K562 (cell line): ENCODE measurements around the gene MRI1. TPM values are rescaled to one million over a fixed set of nuclear protein-coding genes. Genes with fewer than 3 reads are reported as not detected.

ENCODE experiments used
- CCAR2 ChIP-seq: fragments of 200-400 bp; formaldehyde crosslinking; IDR thresholded peaks from 2 replicates; pipeline ENCODE4 v1.6.1; 2017; ENCODE audit warnings: mild to moderate bottlenecking, low read depth, low read length
- FOXP1 ChIP-seq: sonication (generic); formaldehyde crosslinking; IDR thresholded peaks from 2 replicates; pipeline ENCODE4 v1.8.0; 2022; ENCODE audit warnings: mild to moderate bottlenecking, missing genetic modification reagents
- HDAC8 ChIP-seq: fragments of 450-650 bp; IDR thresholded peaks from 2 replicates; pipeline ENCODE4 v1.6.1; 2016; ENCODE audit warnings: mild to moderate bottlenecking, missing genetic modification characterization, moderate library complexity, missing compliant biosample characterization
- HEY1 ChIP-seq: fragments of 250-450 bp; sonication (Bioruptor Pico); IDR thresholded peaks from 2 replicates; pipeline ENCODE4 v1.5.0; 2020; ENCODE audit warnings: mild to moderate bottlenecking, moderate library complexity, borderline replicate concordance
- MBD2 ChIP-seq: sonication (generic); IDR thresholded peaks from 2 replicates; pipeline ENCODE4 v1.6.1; 2016; ENCODE audit warnings: low read depth, borderline replicate concordance
- MCM5 ChIP-seq: fragments of 450-650 bp; IDR thresholded peaks from 2 replicates; pipeline ENCODE4 v1.6.1; 2016; ENCODE audit warnings: low read depth
- RBM15 ChIP-seq: fragments of 200-400 bp; formaldehyde crosslinking; IDR thresholded peaks from 2 replicates; pipeline ENCODE4 v1.6.1; 2018; ENCODE audit warnings: mild to moderate bottlenecking, low read length, moderate library complexity; ENCODE audit not compliant: insufficient read depth
- RBM17 ChIP-seq: fragments of 200-400 bp; formaldehyde crosslinking; IDR thresholded peaks from 2 replicates; pipeline ENCODE4 v1.6.1; 2017; ENCODE audit warnings: low read depth, mild to moderate bottlenecking, low read length, borderline replicate concordance
- SMAD2 ChIP-seq: fragments of 150-350 bp; IDR thresholded peaks from 2 replicates; pipeline ENCODE4 v1.6.1; 2014; ENCODE audit warnings: low read depth, mild to moderate bottlenecking, low read length
- TAL1 ChIP-seq: fragments of 450-650 bp; IDR thresholded peaks from 2 replicates; pipeline ENCODE4 v1.6.1; 2016; ENCODE audit warnings: mild to moderate bottlenecking
- TCF7 ChIP-seq: sonication (generic); IDR thresholded peaks from 2 replicates; pipeline ENCODE4 v1.6.1; 2016; ENCODE audit warnings: antibody characterized with exemption, borderline replicate concordance
- TGIF2 ChIP-seq: sonication (generic); formaldehyde crosslinking; IDR thresholded peaks from 2 replicates; pipeline ENCODE4 v1.8.1; 2022; ENCODE audit warnings: mild to moderate bottlenecking, missing genetic modification reagents, moderate library complexity
- ZNF699 ChIP-seq: fragments of 250-450 bp; sonication (Bioruptor Pico); IDR thresholded peaks from 2 replicates; pipeline ENCODE4 v1.8.0; 2021; ENCODE audit warnings: mild to moderate bottlenecking, moderate library complexity; ENCODE audit not compliant: insufficient replicate concordance
- ZNF76 ChIP-seq: fragments of 250-450 bp; sonication (Bioruptor Pico); IDR thresholded peaks from 2 replicates; pipeline ENCODE4 v1.4.0; 2020; ENCODE audit warnings: mild to moderate bottlenecking, moderate library complexity, borderline replicate concordance
- polyA plus RNA-seq, 8 experiments: library from polyadenylated mRNA; depleted of rRNA in 4 of 8; stranded (reverse) in 5 of 8; unstranded in 3 of 8; fragments of >200 nt; fragmentation: Nextera tagmentation in 2 of 8; fragmentation: Illumina TruSeq in 1 of 8; extraction: Ambion mirVana in 2 of 8; extraction: Trizol in 1 of 8; gene quantifications; 2 replicates each; pipeline versions ENCODE4 v1.2.1 to v1.2.3, GENCODE V29; 2011 to 2014; ENCODE audit warnings: inconsistent platforms in 1 of 8, missing spikeins in 1 of 8
- total RNA-seq, 7 experiments: library from RNA; depleted of rRNA in 6 of 7; stranded (reverse); fragments of >200 nt in 6 of 7; fragmentation: Illumina TruSeq in 2 of 7; extraction: Trizol in 2 of 7; gene quantifications; 2 replicates each; pipeline versions ENCODE4 v1.2.1 to v1.2.3, GENCODE V29; 2011 to 2021; ENCODE audit warnings: low replicate concordance in 1 of 7
- TF ChIP-seq, protein P1 (sequence below): sonication (generic); formaldehyde crosslinking; IDR thresholded peaks from 2 replicates; pipeline ENCODE4 v1.8.0; 2022; ENCODE audit warnings: mild to moderate bottlenecking, missing genetic modification reagents
- TF ChIP-seq, protein P2 (sequence below), 2 experiments: IDR thresholded peaks; 2 replicates each; pipeline ENCODE4 v1.6.1; 2012; ENCODE audit warnings: improper control_type of control experiment in 2 of 2, low read depth in 2 of 2, low read length in 2 of 2, borderline replicate concordance in 1 of 2
- TF ChIP-seq, protein P3 (sequence below), 2 experiments: fragments of 450-650 bp; IDR thresholded peaks; 2 replicates each; pipeline ENCODE4 v1.6.1; 2018; ENCODE audit warnings: mild to moderate bottlenecking in 2 of 2, low read depth in 1 of 2; ENCODE audit not compliant: partially characterized antibody in 2 of 2

MRI1 gene
- total and polyA plus RNA-seq, 9 of the 15 experiments (the other 6 are each of a cell fraction or from before 2014, with no cell fraction given) = 5.5 to 57.4 (median 28.2) TPM

DNA sequence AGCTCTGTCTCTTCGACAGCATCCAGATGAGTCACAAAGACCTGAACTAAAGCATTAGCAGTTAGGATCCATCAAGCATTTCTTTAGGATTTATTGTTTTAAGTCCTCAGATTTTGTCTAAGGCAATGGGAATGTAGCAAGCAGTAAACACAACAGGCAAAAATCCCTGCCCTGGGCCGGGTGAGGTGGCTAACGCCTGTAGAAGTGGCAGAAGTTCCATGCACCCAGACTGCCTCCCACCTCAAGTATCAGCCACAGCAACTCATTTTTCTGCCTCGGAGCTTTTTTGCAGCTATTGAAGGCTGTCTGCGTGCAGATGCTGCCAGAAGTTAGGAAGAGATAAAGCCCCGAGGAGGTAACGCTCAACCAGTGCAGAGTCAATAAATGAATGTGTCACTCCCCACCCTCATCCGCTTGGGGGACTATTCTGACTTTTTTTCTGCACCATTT is 47.1 kb upstream of the MRI1 start (continued):
- TF ChIP-seq, protein P1, sequence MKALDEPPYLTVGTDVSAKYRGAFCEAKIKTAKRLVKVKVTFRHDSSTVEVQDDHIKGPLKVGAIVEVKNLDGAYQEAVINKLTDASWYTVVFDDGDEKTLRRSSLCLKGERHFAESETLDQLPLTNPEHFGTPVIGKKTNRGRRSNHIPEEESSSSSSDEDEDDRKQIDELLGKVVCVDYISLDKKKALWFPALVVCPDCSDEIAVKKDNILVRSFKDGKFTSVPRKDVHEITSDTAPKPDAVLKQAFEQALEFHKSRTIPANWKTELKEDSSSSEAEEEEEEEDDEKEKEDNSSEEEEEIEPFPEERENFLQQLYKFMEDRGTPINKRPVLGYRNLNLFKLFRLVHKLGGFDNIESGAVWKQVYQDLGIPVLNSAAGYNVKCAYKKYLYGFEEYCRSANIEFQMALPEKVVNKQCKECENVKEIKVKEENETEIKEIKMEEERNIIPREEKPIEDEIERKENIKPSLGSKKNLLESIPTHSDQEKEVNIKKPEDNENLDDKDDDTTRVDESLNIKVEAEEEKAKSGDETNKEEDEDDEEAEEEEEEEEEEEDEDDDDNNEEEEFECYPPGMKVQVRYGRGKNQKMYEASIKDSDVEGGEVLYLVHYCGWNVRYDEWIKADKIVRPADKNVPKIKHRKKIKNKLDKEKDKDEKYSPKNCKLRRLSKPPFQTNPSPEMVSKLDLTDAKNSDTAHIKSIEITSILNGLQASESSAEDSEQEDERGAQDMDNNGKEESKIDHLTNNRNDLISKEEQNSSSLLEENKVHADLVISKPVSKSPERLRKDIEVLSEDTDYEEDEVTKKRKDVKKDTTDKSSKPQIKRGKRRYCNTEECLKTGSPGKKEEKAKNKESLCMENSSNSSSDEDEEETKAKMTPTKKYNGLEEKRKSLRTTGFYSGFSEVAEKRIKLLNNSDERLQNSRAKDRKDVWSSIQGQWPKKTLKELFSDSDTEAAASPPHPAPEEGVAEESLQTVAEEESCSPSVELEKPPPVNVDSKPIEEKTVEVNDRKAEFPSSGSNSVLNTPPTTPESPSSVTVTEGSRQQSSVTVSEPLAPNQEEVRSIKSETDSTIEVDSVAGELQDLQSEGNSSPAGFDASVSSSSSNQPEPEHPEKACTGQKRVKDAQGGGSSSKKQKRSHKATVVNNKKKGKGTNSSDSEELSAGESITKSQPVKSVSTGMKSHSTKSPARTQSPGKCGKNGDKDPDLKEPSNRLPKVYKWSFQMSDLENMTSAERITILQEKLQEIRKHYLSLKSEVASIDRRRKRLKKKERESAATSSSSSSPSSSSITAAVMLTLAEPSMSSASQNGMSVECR (CRISPR knock-in tag) = no peak
- no peak for TF ChIP-seq ZNF76 (CRISPR knock-in tag)
- TF ChIP-seq HDAC8 (tag) = no peak
- no peak for TF ChIP-seq FOXP1
- TF ChIP-seq TGIF2 (CRISPR knock-in tag) = no peak
- peak; percentile 88 for TF ChIP-seq TAL1
- 0 out of 2 replicates have a peak, but pooled peaks have one; percentile 15 for TF ChIP-seq MBD2
- TF ChIP-seq CCAR2 = no peak
- no peak for TF ChIP-seq SMAD2
- TF ChIP-seq RBM17 = no peak
- no peak for TF ChIP-seq HEY1 (CRISPR knock-in tag)
- no peak for TF ChIP-seq TCF7
- no peak for TF ChIP-seq RBM15
- TF ChIP-seq, protein P2, sequence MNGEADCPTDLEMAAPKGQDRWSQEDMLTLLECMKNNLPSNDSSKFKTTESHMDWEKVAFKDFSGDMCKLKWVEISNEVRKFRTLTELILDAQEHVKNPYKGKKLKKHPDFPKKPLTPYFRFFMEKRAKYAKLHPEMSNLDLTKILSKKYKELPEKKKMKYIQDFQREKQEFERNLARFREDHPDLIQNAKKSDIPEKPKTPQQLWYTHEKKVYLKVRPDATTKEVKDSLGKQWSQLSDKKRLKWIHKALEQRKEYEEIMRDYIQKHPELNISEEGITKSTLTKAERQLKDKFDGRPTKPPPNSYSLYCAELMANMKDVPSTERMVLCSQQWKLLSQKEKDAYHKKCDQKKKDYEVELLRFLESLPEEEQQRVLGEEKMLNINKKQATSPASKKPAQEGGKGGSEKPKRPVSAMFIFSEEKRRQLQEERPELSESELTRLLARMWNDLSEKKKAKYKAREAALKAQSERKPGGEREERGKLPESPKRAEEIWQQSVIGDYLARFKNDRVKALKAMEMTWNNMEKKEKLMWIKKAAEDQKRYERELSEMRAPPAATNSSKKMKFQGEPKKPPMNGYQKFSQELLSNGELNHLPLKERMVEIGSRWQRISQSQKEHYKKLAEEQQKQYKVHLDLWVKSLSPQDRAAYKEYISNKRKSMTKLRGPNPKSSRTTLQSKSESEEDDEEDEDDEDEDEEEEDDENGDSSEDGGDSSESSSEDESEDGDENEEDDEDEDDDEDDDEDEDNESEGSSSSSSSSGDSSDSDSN (IDR thresholded peaks at IDR 0.05; ENCODE audit: borderline replicate concordance in 1 of 2, low read depth in 2 of 2, low read length in 2 of 2) = 0 out of 4 replicates have a peak, but pooled peaks of 1 of the 2 experiments have one; percentile 61
- TF ChIP-seq, protein P3, sequence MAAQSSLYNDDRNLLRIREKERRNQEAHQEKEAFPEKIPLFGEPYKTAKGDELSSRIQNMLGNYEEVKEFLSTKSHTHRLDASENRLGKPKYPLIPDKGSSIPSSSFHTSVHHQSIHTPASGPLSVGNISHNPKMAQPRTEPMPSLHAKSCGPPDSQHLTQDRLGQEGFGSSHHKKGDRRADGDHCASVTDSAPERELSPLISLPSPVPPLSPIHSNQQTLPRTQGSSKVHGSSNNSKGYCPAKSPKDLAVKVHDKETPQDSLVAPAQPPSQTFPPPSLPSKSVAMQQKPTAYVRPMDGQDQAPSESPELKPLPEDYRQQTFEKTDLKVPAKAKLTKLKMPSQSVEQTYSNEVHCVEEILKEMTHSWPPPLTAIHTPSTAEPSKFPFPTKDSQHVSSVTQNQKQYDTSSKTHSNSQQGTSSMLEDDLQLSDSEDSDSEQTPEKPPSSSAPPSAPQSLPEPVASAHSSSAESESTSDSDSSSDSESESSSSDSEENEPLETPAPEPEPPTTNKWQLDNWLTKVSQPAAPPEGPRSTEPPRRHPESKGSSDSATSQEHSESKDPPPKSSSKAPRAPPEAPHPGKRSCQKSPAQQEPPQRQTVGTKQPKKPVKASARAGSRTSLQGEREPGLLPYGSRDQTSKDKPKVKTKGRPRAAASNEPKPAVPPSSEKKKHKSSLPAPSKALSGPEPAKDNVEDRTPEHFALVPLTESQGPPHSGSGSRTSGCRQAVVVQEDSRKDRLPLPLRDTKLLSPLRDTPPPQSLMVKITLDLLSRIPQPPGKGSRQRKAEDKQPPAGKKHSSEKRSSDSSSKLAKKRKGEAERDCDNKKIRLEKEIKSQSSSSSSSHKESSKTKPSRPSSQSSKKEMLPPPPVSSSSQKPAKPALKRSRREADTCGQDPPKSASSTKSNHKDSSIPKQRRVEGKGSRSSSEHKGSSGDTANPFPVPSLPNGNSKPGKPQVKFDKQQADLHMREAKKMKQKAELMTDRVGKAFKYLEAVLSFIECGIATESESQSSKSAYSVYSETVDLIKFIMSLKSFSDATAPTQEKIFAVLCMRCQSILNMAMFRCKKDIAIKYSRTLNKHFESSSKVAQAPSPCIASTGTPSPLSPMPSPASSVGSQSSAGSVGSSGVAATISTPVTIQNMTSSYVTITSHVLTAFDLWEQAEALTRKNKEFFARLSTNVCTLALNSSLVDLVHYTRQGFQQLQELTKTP (IDR thresholded peaks at IDR 0.05; ENCODE audit: low read depth in 1 of 2, partially characterized antibody in 2 of 2) = no peak
- no peak for TF ChIP-seq ZNF699 (CRISPR knock-in tag)
- no peak for TF ChIP-seq MCM5
